ENCODE data around the gene FYCO1.

FYCO1 gene

DNA sequence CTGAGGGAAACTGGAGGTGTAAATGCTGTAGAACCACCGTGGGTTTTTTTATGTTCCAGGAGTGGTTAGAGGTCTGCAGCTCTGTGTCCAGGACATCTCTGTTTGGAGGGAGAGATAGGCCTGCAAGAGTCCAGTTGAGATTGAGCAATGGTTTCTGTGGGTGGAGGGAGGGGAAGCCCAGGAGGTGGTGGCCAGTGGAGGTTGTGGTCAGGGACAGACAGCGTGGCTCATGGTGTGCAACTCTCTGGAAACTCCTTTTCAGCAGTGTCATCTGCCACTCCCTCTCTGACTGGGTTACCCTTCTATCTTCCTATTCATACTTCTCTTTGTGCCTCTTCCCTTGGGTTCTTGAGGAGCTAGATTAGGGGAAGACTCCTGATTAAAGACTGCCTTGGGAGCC lies 22.1 kb upstream of the FYCO1 start:
- no peak overlapping the region for H2BK5ac ChIP-seq (ENCODE audit: low read length)
- no peak overlapping the region for H3K9ac ChIP-seq (ENCODE audit: low read depth, low read length, poor library complexity)
- H3K4me2 ChIP-seq (ENCODE audit: insufficient read depth, low read length, poor library complexity, severe bottlenecking) = no peak overlapping the region
- H3K36me3 ChIP-seq (replicated peaks in 1 of 2; ENCODE audit: control insufficient read depth in 2 of 2, insufficient read depth in 2 of 2, low read length in 2 of 2) = no peaks in the 10 kb centered on the region
- H3K4me1 ChIP-seq (ENCODE audit: control insufficient read depth in 2 of 2, insufficient read depth in 1 of 2, low read depth in 1 of 2, low read length in 2 of 2) = no peaks in the 10 kb centered on the region
- no peak overlapping the region for H4K91ac ChIP-seq (ENCODE audit: low read depth, low read length, poor library complexity)
- no peak overlapping the region for H2AK5ac ChIP-seq (ENCODE audit: low read depth, low read length)
- no peak overlapping the region for H2BK12ac ChIP-seq (ENCODE audit: low read length)
- H3K27me3 ChIP-seq (ENCODE audit: control insufficient read depth in 3 of 3, insufficient read depth in 3 of 3, low read depth in 1 of 3, low read length in 3 of 3) = peaks cover 0 to 3% (median 0%) of the 10 kb centered on the region in 3 experiments
- H3K79me1 ChIP-seq (ENCODE audit: low read depth, low read length) = no peaks in the 10 kb centered on the region
- no peak overlapping the region for H2AFZ ChIP-seq (ENCODE audit: low read length)
- no peak for DNase-seq (ENCODE audit: low spot score)
- H3K9me3 ChIP-seq (replicated peaks in 1 of 2; ENCODE audit: control insufficient read depth in 2 of 2, insufficient read depth in 1 of 2, low read depth in 1 of 2, low read length in 2 of 2) = peaks cover 0 to 3% of the 10 kb centered on the region in 2 donors
- no peak overlapping the region for H3K27ac ChIP-seq (replicated peaks; ENCODE audit: low read length)
- H3K18ac ChIP-seq (ENCODE audit: low read length) = no peak overlapping the region
- no peak overlapping the region for H3K14ac ChIP-seq (ENCODE audit: low read length)
- H3K4me3 ChIP-seq (ENCODE audit: low read length in 2 of 2) = no peak overlapping the region
- no peak overlapping the region for H3K4ac ChIP-seq (ENCODE audit: low read length)
- no CpG with 5 or more reads among the region's 2 CpGs for WGBS, 2 donors (ENCODE audit: extremely low coverage in 2 of 2, insufficient read length in 2 of 2, insufficient replicate concordance in 1 of 2)
- H2BK15ac ChIP-seq (ENCODE audit: low read length) = no peak overlapping the region
- H4K8ac ChIP-seq (ENCODE audit: low read depth, low read length) = no peak overlapping the region
- no peak overlapping the region for H2BK120ac ChIP-seq (ENCODE audit: low read depth, low read length)
- H3K23ac ChIP-seq (ENCODE audit: low read depth, low read length, poor library complexity) = no peak overlapping the region

DNA sequence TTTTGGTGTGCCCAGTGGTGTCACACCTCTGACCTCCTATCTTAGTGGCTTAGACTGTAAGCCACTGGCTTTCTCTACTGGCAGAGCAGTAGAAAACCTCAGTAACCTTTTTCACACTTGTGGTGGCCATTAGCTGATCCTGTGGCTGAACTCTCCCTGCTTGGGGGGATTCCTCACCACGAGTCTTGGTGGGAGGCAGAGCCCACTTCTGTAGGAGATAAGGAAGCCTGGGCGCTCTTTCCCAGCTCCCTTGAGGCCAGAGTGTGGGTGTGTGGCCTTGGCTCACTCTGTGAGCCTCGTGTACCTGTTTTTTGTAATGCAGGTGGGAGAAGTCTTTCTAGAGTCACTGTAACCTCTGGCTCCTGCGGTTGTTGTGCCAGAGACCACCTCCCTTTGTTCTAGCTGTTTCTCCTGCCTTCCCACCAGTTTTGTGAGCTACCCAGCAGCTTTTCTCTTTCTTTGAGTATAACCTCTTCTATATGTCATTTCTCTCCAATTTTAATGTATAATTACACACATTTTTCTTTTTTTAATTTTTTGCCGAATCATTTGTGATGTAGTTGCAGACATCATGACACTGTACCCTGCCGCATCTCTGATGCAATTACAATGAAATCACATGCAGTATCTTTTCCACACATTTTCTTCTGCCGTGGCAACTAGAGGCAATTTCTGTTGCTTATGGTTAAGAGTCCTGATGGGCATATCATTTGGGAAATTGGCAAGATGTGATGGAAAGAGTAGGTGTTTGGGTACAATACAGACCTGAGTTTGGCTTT lies 17.9 kb upstream of the FYCO1 start:
- no peak overlapping the region for H3K14ac ChIP-seq (ENCODE audit: low read length)
- no peak overlapping the region for H3K4me2 ChIP-seq (ENCODE audit: insufficient read depth, low read length, poor library complexity, severe bottlenecking)
- H3K23ac ChIP-seq (ENCODE audit: low read depth, low read length, poor library complexity) = no peak overlapping the region
- H3K4me1 ChIP-seq (ENCODE audit: control insufficient read depth in 2 of 2, insufficient read depth in 1 of 2, low read depth in 1 of 2, low read length in 2 of 2) = no peaks in the 10 kb centered on the region
- no peak overlapping the region for H2AK5ac ChIP-seq (ENCODE audit: low read depth, low read length)
- H2BK12ac ChIP-seq (ENCODE audit: low read length) = no peak overlapping the region
- H2AFZ ChIP-seq (ENCODE audit: low read length) = no peak overlapping the region
- no peak overlapping the region for H3K4ac ChIP-seq (ENCODE audit: low read length)
- DNase-seq (ENCODE audit: low spot score) = no peak
- H2BK5ac ChIP-seq (ENCODE audit: low read length) = no peak overlapping the region
- no peak overlapping the region for H3K18ac ChIP-seq (ENCODE audit: low read length)
- no peaks in the 10 kb centered on the region for H3K9me3 ChIP-seq (replicated peaks in 1 of 2; ENCODE audit: control insufficient read depth in 2 of 2, insufficient read depth in 1 of 2, low read depth in 1 of 2, low read length in 2 of 2)
- no peak overlapping the region for H3K9ac ChIP-seq (ENCODE audit: low read depth, low read length, poor library complexity)
- no peak overlapping the region for H4K8ac ChIP-seq (ENCODE audit: low read depth, low read length)
- no peak overlapping the region for H4K91ac ChIP-seq (ENCODE audit: low read depth, low read length, poor library complexity)
- no peaks in the 10 kb centered on the region for H3K36me3 ChIP-seq (replicated peaks in 1 of 2; ENCODE audit: control insufficient read depth in 2 of 2, insufficient read depth in 2 of 2, low read length in 2 of 2)
- no peak overlapping the region for H3K27ac ChIP-seq (replicated peaks; ENCODE audit: low read length)
- H3K27me3 ChIP-seq (ENCODE audit: control insufficient read depth in 3 of 3, insufficient read depth in 3 of 3, low read depth in 1 of 3, low read length in 3 of 3) = no peaks in the 10 kb centered on the region
- no peak overlapping the region for H2BK120ac ChIP-seq (ENCODE audit: low read depth, low read length)
- no peak overlapping the region for H3K4me3 ChIP-seq (ENCODE audit: low read length in 2 of 2)
- no peak overlapping the region for H2BK15ac ChIP-seq (ENCODE audit: low read length)
- WGBS, 2 donors (ENCODE audit: extremely low coverage in 2 of 2, insufficient read length in 2 of 2, insufficient replicate concordance in 1 of 2) = no CpG with 5 or more reads among the region's 7 CpGs
- no peaks in the 10 kb centered on the region for H3K79me1 ChIP-seq (ENCODE audit: low read depth, low read length)

DNA sequence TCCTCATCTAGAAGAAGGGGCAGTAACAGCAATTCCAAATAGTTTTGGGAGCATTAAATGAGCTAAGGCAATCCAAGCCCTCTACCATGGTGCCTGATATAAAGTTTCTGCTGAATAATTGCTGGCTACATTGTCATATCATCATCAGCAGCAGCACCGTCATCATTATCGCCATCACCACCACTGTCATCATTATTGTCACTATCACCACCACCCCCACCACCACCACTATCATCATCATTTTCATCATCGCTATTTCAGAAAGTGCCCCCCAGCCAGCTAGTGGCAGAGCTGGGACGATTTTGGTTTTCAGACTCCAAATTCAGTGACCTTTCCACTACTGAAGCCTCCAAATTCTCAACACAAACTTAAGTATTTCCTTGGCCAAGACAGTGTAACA lies 16.6 kb upstream of the FYCO1 start:
- H2BK5ac ChIP-seq (ENCODE audit: low read length) = no peak overlapping the region
- WGBS, 2 donors (ENCODE audit: extremely low coverage in 2 of 2, insufficient read length in 2 of 2, insufficient replicate concordance in 1 of 2) = no CpG with 5 or more reads among the region's 4 CpGs
- no peaks in the 10 kb centered on the region for H3K79me1 ChIP-seq (ENCODE audit: low read depth, low read length)
- H2AK5ac ChIP-seq (ENCODE audit: low read depth, low read length) = no peak overlapping the region
- DNase-seq (ENCODE audit: low spot score) = no peak
- no peak overlapping the region for H3K4me3 ChIP-seq (ENCODE audit: low read length in 2 of 2)
- H4K8ac ChIP-seq (ENCODE audit: low read depth, low read length) = no peak overlapping the region
- H3K27ac ChIP-seq (replicated peaks; ENCODE audit: low read length) = no peak overlapping the region
- no peak overlapping the region for H3K9ac ChIP-seq (ENCODE audit: low read depth, low read length, poor library complexity)
- H3K4ac ChIP-seq (ENCODE audit: low read length) = no peak overlapping the region
- no peaks in the 10 kb centered on the region for H3K9me3 ChIP-seq (replicated peaks in 1 of 2; ENCODE audit: control insufficient read depth in 2 of 2, insufficient read depth in 1 of 2, low read depth in 1 of 2, low read length in 2 of 2)
- peaks cover 0 to 3% (median 0%) of the 10 kb centered on the region in 3 experiments for H3K27me3 ChIP-seq (ENCODE audit: control insufficient read depth in 3 of 3, insufficient read depth in 3 of 3, low read depth in 1 of 3, low read length in 3 of 3)
- H3K23ac ChIP-seq (ENCODE audit: low read depth, low read length, poor library complexity) = no peak overlapping the region
- no peak overlapping the region for H2BK15ac ChIP-seq (ENCODE audit: low read length)
- H3K4me1 ChIP-seq (ENCODE audit: control insufficient read depth in 2 of 2, insufficient read depth in 1 of 2, low read depth in 1 of 2, low read length in 2 of 2) = no peaks in the 10 kb centered on the region
- H3K14ac ChIP-seq (ENCODE audit: low read length) = no peak overlapping the region
- no peak overlapping the region for H2AFZ ChIP-seq (ENCODE audit: low read length)
- no peak overlapping the region for H3K18ac ChIP-seq (ENCODE audit: low read length)
- no peak overlapping the region for H2BK120ac ChIP-seq (ENCODE audit: low read depth, low read length)
- no peak overlapping the region for H3K4me2 ChIP-seq (ENCODE audit: insufficient read depth, low read length, poor library complexity, severe bottlenecking)
- no peak overlapping the region for H4K91ac ChIP-seq (ENCODE audit: low read depth, low read length, poor library complexity)
- no peak overlapping the region for H2BK12ac ChIP-seq (ENCODE audit: low read length)
- H3K36me3 ChIP-seq (replicated peaks in 1 of 2; ENCODE audit: control insufficient read depth in 2 of 2, insufficient read depth in 2 of 2, low read length in 2 of 2) = no peaks in the 10 kb centered on the region

DNA sequence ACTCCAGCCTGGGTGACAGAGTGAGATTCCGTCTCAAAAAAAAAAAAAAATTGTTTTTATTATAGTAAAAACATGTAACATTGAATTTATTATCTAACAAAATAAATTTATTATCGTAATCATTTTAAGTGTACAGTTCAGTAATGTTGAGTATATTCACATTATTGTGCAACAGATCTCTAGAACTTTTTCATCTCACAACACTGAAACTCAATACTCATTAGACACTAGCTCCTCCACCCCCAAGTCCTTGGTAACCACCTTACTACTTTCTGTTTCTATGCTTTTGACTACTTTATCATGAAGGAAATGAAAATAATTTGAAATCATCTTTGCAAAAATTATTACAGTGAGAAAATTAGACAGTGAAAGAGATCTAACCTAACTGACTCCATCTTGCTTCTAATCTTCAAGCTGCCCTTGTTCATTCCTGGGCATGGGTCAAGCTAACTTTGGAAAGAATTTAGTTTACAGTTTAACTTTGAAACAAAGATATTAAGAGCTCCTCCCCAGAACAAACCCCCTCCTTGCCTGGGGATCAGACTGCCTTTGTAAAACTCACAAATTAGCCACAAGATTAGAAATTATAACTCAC lies 15.0 kb upstream of the FYCO1 start:
- H3K23ac ChIP-seq (ENCODE audit: low read depth, low read length, poor library complexity) = no peak overlapping the region
- H4K91ac ChIP-seq (ENCODE audit: low read depth, low read length, poor library complexity) = no peak overlapping the region
- DNase-seq (ENCODE audit: low spot score) = no peak
- no peak overlapping the region for H2BK12ac ChIP-seq (ENCODE audit: low read length)
- WGBS, 2 donors (ENCODE audit: extremely low coverage in 2 of 2, insufficient read length in 2 of 2, insufficient replicate concordance in 1 of 2) = no CpG with 5 or more reads among the region's 2 CpGs
- no peaks in the 10 kb centered on the region for H3K36me3 ChIP-seq (replicated peaks in 1 of 2; ENCODE audit: control insufficient read depth in 2 of 2, insufficient read depth in 2 of 2, low read length in 2 of 2)
- no peak overlapping the region for H2AFZ ChIP-seq (ENCODE audit: low read length)
- no peak overlapping the region for H3K4me2 ChIP-seq (ENCODE audit: insufficient read depth, low read length, poor library complexity, severe bottlenecking)
- no peak overlapping the region for H3K18ac ChIP-seq (ENCODE audit: low read length)
- H2BK15ac ChIP-seq (ENCODE audit: low read length) = no peak overlapping the region
- no peak overlapping the region for H2BK5ac ChIP-seq (ENCODE audit: low read length)
- no peaks in the 10 kb centered on the region for H3K79me1 ChIP-seq (ENCODE audit: low read depth, low read length)
- H2AK5ac ChIP-seq (ENCODE audit: low read depth, low read length) = no peak overlapping the region
- H3K4ac ChIP-seq (ENCODE audit: low read length) = no peak overlapping the region
- H2BK120ac ChIP-seq (ENCODE audit: low read depth, low read length) = no peak overlapping the region
- peaks cover 0 to 10% (median 0%) of the 10 kb centered on the region in 3 experiments for H3K27me3 ChIP-seq (ENCODE audit: control insufficient read depth in 3 of 3, insufficient read depth in 3 of 3, low read depth in 1 of 3, low read length in 3 of 3)
- H3K4me3 ChIP-seq (ENCODE audit: low read length in 2 of 2) = no peak overlapping the region
- H4K8ac ChIP-seq (ENCODE audit: low read depth, low read length) = no peak overlapping the region
- H3K4me1 ChIP-seq (ENCODE audit: control insufficient read depth in 2 of 2, insufficient read depth in 1 of 2, low read depth in 1 of 2, low read length in 2 of 2) = no peaks in the 10 kb centered on the region
- no peak overlapping the region for H3K27ac ChIP-seq (replicated peaks; ENCODE audit: low read length)
- H3K9me3 ChIP-seq (replicated peaks in 1 of 2; ENCODE audit: control insufficient read depth in 2 of 2, insufficient read depth in 1 of 2, low read depth in 1 of 2, low read length in 2 of 2) = no peaks in the 10 kb centered on the region
- no peak overlapping the region for H3K9ac ChIP-seq (ENCODE audit: low read depth, low read length, poor library complexity)
- no peak overlapping the region for H3K14ac ChIP-seq (ENCODE audit: low read length)

Measured in neuronal stem cell (in vitro differentiated cells).